IMR-90 (cell line): ENCODE measurements around the gene ATPAF2. TPM values are rescaled to one million over a fixed set of nuclear protein-coding genes. Genes with fewer than 3 reads are reported as not detected.

Experiments
- ATAC-seq: fragments of 200-7000 bp; cut with Tn5 transposase; 2 replicates; pipeline ENCODE4 v1.9.1; 2020; ENCODE audit warnings: low read depth, mild to moderate bottlenecking, moderate library complexity
- BruUV-seq: library from RNA; stranded (reverse); fragments of 400-500 nt; replicated peaks from 2 replicates; lab custom pipeline; 2021; lab: Mats Ljungman, UMichigan
- CTCF ChIA-PET: fragments of 300-600 bp; formaldehyde crosslinking; extraction: SDS; loops from one replicate; lab custom pipeline; 2021; ENCODE audit warnings: antibody characterized with exemption; lab: Yijun Ruan, JAX
- POLR2A ChIA-PET: fragments of 300-600 bp; sonication (Branson Sonifier 250); formaldehyde crosslinking; loops from one replicate; lab custom pipeline; 2022; ENCODE audit warnings: antibody characterized with exemption; ENCODE audit not compliant: unreplicated experiment; lab: Charles Lee
- DNase-seq: peaks from one replicate; pipeline ENCODE4 v3.0.0; 2013
- H2AFZ ChIP-seq: replicated peaks from 2 replicates; pipeline ENCODE3; 2013; ENCODE audit warnings: low read length, mild to moderate bottlenecking; ENCODE audit not compliant: poor library complexity
- H2AK5ac ChIP-seq: 2 replicates; pipeline ENCODE4 v1.6.1; 2013; ENCODE audit warnings: low read depth, low read length, inconsistent platforms
- H2AK9ac ChIP-seq: replicated peaks from 2 replicates; pipeline ENCODE3; 2013; ENCODE audit warnings: mild to moderate bottlenecking, low read depth, low read length, moderate library complexity; ENCODE audit not compliant: poor library complexity
- H2BK120ac ChIP-seq: 2 replicates; pipeline ENCODE4 v1.6.1; 2013; ENCODE audit warnings: low read depth, low read length, inconsistent platforms
- H2BK15ac ChIP-seq: 3 replicates; pipeline ENCODE4 v1.6.1; 2013; ENCODE audit warnings: low read depth, low read length, inconsistent platforms
- H2BK20ac ChIP-seq: 2 replicates; pipeline ENCODE4 v1.6.1; 2013; ENCODE audit warnings: low read depth, mild to moderate bottlenecking, inconsistent platforms, low read length, moderate library complexity
- H2BK5ac ChIP-seq: 2 replicates; pipeline ENCODE4 v1.6.1; 2013; ENCODE audit warnings: mild to moderate bottlenecking, low read depth, low read length, inconsistent platforms; ENCODE audit not compliant: poor library complexity, severe bottlenecking
- H3K14ac ChIP-seq: replicated peaks from 2 replicates; pipeline ENCODE4 v1.6.1; 2013; ENCODE audit warnings: low read depth, low read length, inconsistent platforms
- H3K18ac ChIP-seq: 2 replicates; pipeline ENCODE4 v1.6.1; 2013; ENCODE audit warnings: low read depth, low read length, control low read depth
- H3K23ac ChIP-seq: 2 replicates; pipeline ENCODE4 v1.6.1; 2013; ENCODE audit warnings: low read depth, low read length, inconsistent platforms
- H3K27ac ChIP-seq: 2 replicates; pipeline ENCODE4 v1.5.1; 2013; ENCODE audit warnings: mild to moderate bottlenecking, control low read depth, low read length; ENCODE audit not compliant: insufficient read depth
- H3K27me3 ChIP-seq: 2 replicates; pipeline ENCODE4 v1.6.1; 2013; ENCODE audit warnings: low read length; ENCODE audit not compliant: control insufficient read depth, insufficient read depth
- H3K36me3 ChIP-seq: 2 replicates; pipeline ENCODE4 v1.6.1; 2013; ENCODE audit warnings: low read length, mixed read lengths; ENCODE audit not compliant: control insufficient read depth, insufficient read depth
- H3K4ac ChIP-seq: 2 replicates; pipeline ENCODE4 v1.6.1; 2013; ENCODE audit warnings: low read depth, low read length, inconsistent platforms
- H3K4me1 ChIP-seq: 2 replicates; pipeline ENCODE4 v1.6.1; 2013; ENCODE audit warnings: low read length, mixed read lengths; ENCODE audit not compliant: control insufficient read depth, insufficient read depth
- H3K4me2 ChIP-seq: 2 replicates; pipeline ENCODE4 v1.6.1; 2013; ENCODE audit warnings: low read depth, mild to moderate bottlenecking, control low read depth, low read length, moderate library complexity
- H3K4me3 ChIP-seq: 2 replicates; pipeline ENCODE4 v1.5.1; 2013; ENCODE audit warnings: low read depth, mild to moderate bottlenecking, control low read depth, low read length, moderate library complexity; ENCODE audit not compliant: insufficient read depth
- H3K56ac ChIP-seq: 2 replicates; pipeline ENCODE4 v1.6.1; 2013; ENCODE audit warnings: low read length, inconsistent platforms; ENCODE audit not compliant: insufficient read depth; ENCODE audit errors: extremely low read depth
- H3K79me1 ChIP-seq, 2 experiments: 2 replicates each; pipeline ENCODE4 v1.6.1; 2013; ENCODE audit warnings: low read length in 2 of 2, inconsistent platforms in 1 of 2, low read depth in 1 of 2
- H3K9ac ChIP-seq: 2 replicates; pipeline ENCODE4 v1.6.1; 2013; ENCODE audit warnings: low read depth, low read length, control low read depth
- H3K9me1 ChIP-seq: 2 replicates; pipeline ENCODE4 v1.6.1; 2013; ENCODE audit warnings: low read length, inconsistent platforms; ENCODE audit not compliant: insufficient read depth
- H3K9me3 ChIP-seq: 2 replicates; pipeline ENCODE4 v1.6.1; 2013; ENCODE audit warnings: low read length; ENCODE audit not compliant: control insufficient read depth, insufficient read depth
- H4K20me1 ChIP-seq: 2 replicates; pipeline ENCODE4 v1.6.1; 2013; ENCODE audit warnings: low read length, inconsistent platforms; ENCODE audit not compliant: insufficient read depth
- H4K5ac ChIP-seq: 2 replicates; pipeline ENCODE4 v1.6.1; 2013; ENCODE audit warnings: mild to moderate bottlenecking, low read depth, low read length, control low read depth
- H4K8ac ChIP-seq, 2 experiments: 2 replicates each; pipeline ENCODE4 v1.6.1; 2013; ENCODE audit warnings: low read depth in 2 of 2, low read length in 2 of 2, control low read depth in 1 of 2, inconsistent platforms in 1 of 2
- H4K91ac ChIP-seq: 2 replicates; pipeline ENCODE4 v1.6.1; 2013; ENCODE audit warnings: low read depth, low read length, inconsistent platforms; ENCODE audit not compliant: insufficient read depth
- BHLHE40 ChIP-seq: fragments of 150-350 bp; IDR thresholded peaks from 2 replicates; pipeline ENCODE4 v1.6.1; 2016; ENCODE audit warnings: mild to moderate bottlenecking, low read depth, low read length
- CEBPB ChIP-seq: IDR thresholded peaks from 2 replicates; pipeline ENCODE4 v1.6.1; 2012; ENCODE audit warnings: low read depth, low read length, improper control_type of control experiment
- CHD1 ChIP-seq: IDR thresholded peaks from 2 replicates; pipeline ENCODE4 v1.6.1; 2012; ENCODE audit warnings: low read depth, low read length, improper control_type of control experiment
- ELK1 ChIP-seq: fragments of 150-350 bp; IDR thresholded peaks from 2 replicates; pipeline ENCODE4 v1.6.1; 2016; ENCODE audit warnings: low read depth, mild to moderate bottlenecking, low read length, moderate library complexity, borderline replicate concordance
- FOS ChIP-seq: fragments of 150-350 bp; IDR thresholded peaks from 2 replicates; pipeline ENCODE4 v1.6.1; 2016; ENCODE audit warnings: low read depth, low read length
- MAFK ChIP-seq: IDR thresholded peaks from 2 replicates; pipeline ENCODE4 v1.6.1; 2012; ENCODE audit warnings: low read depth, low read length, improper control_type of control experiment
- MAZ ChIP-seq: IDR thresholded peaks from 2 replicates; pipeline ENCODE4 v1.6.1; 2012; ENCODE audit warnings: low read depth, mild to moderate bottlenecking, low read length, improper control_type of control experiment, moderate library complexity, borderline replicate concordance
- MXI1 ChIP-seq: IDR thresholded peaks from 2 replicates; pipeline ENCODE4 v1.6.1; 2012; ENCODE audit warnings: low read depth, mild to moderate bottlenecking, low read length, moderate library complexity, borderline replicate concordance
- NFE2L2 ChIP-seq: fragments of 150-350 bp; IDR thresholded peaks from 2 replicates; pipeline ENCODE4 v1.6.1; 2016; ENCODE audit warnings: low read depth, mild to moderate bottlenecking, low read length
- POLR2A ChIP-seq: IDR thresholded peaks from 2 replicates; pipeline ENCODE4 v1.6.1; 2012; ENCODE audit warnings: mild to moderate bottlenecking, low read depth, low read length
- RAD21 ChIP-seq: IDR thresholded peaks from 2 replicates; pipeline ENCODE4 v1.6.1; 2012; ENCODE audit warnings: low read length, improper control_type of control experiment
- RCOR1 ChIP-seq: IDR thresholded peaks from 2 replicates; pipeline ENCODE4 v1.6.1; 2012; ENCODE audit warnings: mild to moderate bottlenecking, low read length, improper control_type of control experiment; ENCODE audit not compliant: insufficient replicate concordance
- RFX5 ChIP-seq: IDR thresholded peaks from 2 replicates; pipeline ENCODE4 v1.8.0; 2012; ENCODE audit warnings: low read depth, mild to moderate bottlenecking, low read length, moderate library complexity
- SMC3 ChIP-seq: fragments of 150-350 bp; IDR thresholded peaks from 2 replicates; pipeline ENCODE4 v1.6.1; 2016; ENCODE audit warnings: low read depth, mild to moderate bottlenecking, antibody characterized with exemption, low read length, moderate library complexity
- USF2 ChIP-seq: fragments of 150-350 bp; IDR thresholded peaks from 2 replicates; pipeline ENCODE4 v1.6.1; 2017; ENCODE audit warnings: mild to moderate bottlenecking, antibody characterized with exemption, low read length, low read depth
- WGBS, 2 experiments: methylation state at CpG; one replicate each; pipeline versions ENCODE4 v1.1.5 to v1.1.7; 2013; ENCODE audit warnings: missing lambda C conversion rate in 2 of 2; ENCODE audit not compliant: insufficient read length in 1 of 2; ENCODE audit errors: extremely low coverage in 2 of 2; 5-methylcytosine and 5-hydroxymethylcytosine counted together
- dilution Hi-C: fragments of 300-500 bp; cut with HindIII; formaldehyde crosslinking; loops from one replicate; pipeline ENCODE4 v1.14.3; 2018; ENCODE audit warnings: low sequenced_read_pairs; ENCODE audit not compliant: unreplicated experiment
- in situ Hi-C: fragments of 300-500 bp; cut with MboI; formaldehyde crosslinking; loops from 3 replicates; pipeline ENCODE4 v1.14.3; 2019; ENCODE audit warnings: low sequenced_read_pairs, inconsistent platforms, mixed read lengths
- intact Hi-C: fragments of 100-400 bp; cut with micrococcal nuclease; formaldehyde crosslinking; loops from 2 replicates; pipeline ENCODE4 v1.10.0; 2022
- polyA plus RNA-seq, 3 experiments: library from polyadenylated mRNA; depleted of rRNA; stranded (reverse); fragments of >200 nt; gene quantifications; 2 replicates each; pipeline ENCODE4 v1.2.3, GENCODE V29; 2012; ENCODE audit warnings: low replicate concordance in 1 of 3
- total RNA-seq: library from RNA; depleted of rRNA; stranded (reverse); fragments of >200 nt; gene quantifications from 2 replicates; pipeline ENCODE4 v1.2.3, GENCODE V29; 2012
- TF ChIP-seq, protein P1 (sequence below): conservative IDR thresholded peaks from 2 replicates; pipeline ENCODE4 v1.5.1; 2012; ENCODE audit warnings: mild to moderate bottlenecking, low read depth, low read length, improper control_type of control experiment

ATPAF2 gene
- total and polyA plus RNA-seq, 2 of the 4 experiments (the other 2 are of a cell fraction) = 19.5 to 27.6 TPM

DNA sequence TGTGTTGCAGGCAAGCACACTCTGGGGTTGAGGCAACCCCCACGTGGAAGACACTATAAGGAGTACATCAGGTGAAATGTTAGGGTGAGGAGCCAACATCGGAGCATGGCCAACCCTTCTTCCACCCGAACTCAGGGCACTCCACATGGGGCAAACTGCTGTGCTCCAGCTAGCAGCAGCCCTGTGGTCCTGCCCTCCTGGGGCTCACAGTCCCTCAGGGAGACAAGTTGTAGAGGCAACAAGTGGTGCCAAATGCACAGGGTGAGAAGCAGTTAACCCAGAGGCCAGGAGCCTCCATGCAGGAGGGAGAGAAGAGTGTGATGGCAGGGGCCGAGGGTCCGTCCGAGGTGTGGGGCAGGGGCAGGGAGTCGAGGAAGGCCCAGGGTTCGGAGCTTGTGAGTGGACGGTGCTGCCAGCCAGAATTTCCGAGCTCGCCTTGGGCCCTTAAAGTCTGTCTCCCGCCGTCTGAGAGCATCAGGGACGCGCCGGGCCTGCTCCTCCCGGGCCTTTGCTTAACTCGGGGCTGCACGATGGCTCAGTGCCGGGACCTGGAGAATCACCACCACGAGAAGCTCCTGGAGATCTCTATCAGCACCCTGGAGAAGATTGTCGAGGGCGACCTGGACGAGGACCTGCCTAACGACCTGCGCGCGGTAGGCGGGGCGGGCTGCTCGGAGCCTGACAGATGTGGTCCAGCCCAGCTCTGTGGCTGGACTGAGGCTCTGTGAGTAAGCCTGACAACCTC lies 32.3 kb downstream of the ATPAF2 start:
- DNase-seq (no peak), ATAC-seq (no peak)
- in situ Hi-C loops = no loop called here
- ChIA-PET CTCF (no interaction called here), POLR2A (no interaction called here)
- no peaks in the 10 kb centered on the region; a peak in 1 of 4 replicates for H3K79me1 ChIP-seq
- no peak overlapping the region for H3K14ac ChIP-seq
- no peak overlapping the region for H4K5ac ChIP-seq
- H3K56ac ChIP-seq = no peak overlapping the region
- H2AK9ac ChIP-seq = no peak overlapping the region
- H4K20me1 ChIP-seq = no peaks in the 10 kb centered on the region
- intact Hi-C loops = no loop called here
- peaks cover 2% of the 10 kb centered on the region; the same call in 1 of the 2 replicates for H3K9me3 ChIP-seq
- no peak overlapping the region for H4K8ac ChIP-seq
- H2AK5ac ChIP-seq = no peak overlapping the region
- no peak overlapping the region for H3K4me2 ChIP-seq
- BruUV-seq = no TSS peak
- H3K9ac ChIP-seq = no peak overlapping the region
- H2BK20ac ChIP-seq = no peak overlapping the region
- TF ChIP-seq FOS (no peak), ELK1 (no peak), POLR2A (no peak), MAFK (no peak), NFE2L2 (no peak), RFX5 (no peak), BHLHE40 (no peak), USF2 (no peak), CHD1 (no peak), RCOR1 (no peak), CEBPB (no peak), RAD21 (no peak), MAZ (no peak), SMC3 (no peak), MXI1 (no peak)
- TF ChIP-seq, protein P1, sequence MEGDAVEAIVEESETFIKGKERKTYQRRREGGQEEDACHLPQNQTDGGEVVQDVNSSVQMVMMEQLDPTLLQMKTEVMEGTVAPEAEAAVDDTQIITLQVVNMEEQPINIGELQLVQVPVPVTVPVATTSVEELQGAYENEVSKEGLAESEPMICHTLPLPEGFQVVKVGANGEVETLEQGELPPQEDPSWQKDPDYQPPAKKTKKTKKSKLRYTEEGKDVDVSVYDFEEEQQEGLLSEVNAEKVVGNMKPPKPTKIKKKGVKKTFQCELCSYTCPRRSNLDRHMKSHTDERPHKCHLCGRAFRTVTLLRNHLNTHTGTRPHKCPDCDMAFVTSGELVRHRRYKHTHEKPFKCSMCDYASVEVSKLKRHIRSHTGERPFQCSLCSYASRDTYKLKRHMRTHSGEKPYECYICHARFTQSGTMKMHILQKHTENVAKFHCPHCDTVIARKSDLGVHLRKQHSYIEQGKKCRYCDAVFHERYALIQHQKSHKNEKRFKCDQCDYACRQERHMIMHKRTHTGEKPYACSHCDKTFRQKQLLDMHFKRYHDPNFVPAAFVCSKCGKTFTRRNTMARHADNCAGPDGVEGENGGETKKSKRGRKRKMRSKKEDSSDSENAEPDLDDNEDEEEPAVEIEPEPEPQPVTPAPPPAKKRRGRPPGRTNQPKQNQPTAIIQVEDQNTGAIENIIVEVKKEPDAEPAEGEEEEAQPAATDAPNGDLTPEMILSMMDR = no peak
- 83% methylated on average over 16 of the region's 31 CpGs; no CpG with 5 or more reads in 1 of the 2 experiments for WGBS, 2 experiments
- dilution Hi-C loops = no loop called here
- H3K18ac ChIP-seq = no peak overlapping the region
- no peak overlapping the region for H2BK15ac ChIP-seq
- no peak overlapping the region for H3K4ac ChIP-seq
- no peak overlapping the region for H4K91ac ChIP-seq
- no peak overlapping the region for H2BK5ac ChIP-seq
- H2AFZ ChIP-seq = no peak overlapping the region
- no peaks in the 10 kb centered on the region; the same call in 1 of the 2 replicates for H3K36me3 ChIP-seq
- H3K27me3 ChIP-seq = no peaks in the 10 kb centered on the region
- peaks cover 10% of the 10 kb centered on the region for H3K4me1 ChIP-seq
- H3K23ac ChIP-seq = no peak overlapping the region
- no peak overlapping the region for H2BK120ac ChIP-seq
- peaks cover 26% of the 10 kb centered on the region for H3K9me1 ChIP-seq
- no peak overlapping the region for H3K27ac ChIP-seq
- no peak overlapping the region for H3K4me3 ChIP-seq
